ENCODE results near the gene MDP1.

- no peak for TF ChIP-seq HDGF (IDR thresholded peaks at IDR 0.05; ENCODE audit: borderline replicate concordance)
- no peak for TF ChIP-seq SUZ12 (IDR thresholded peaks at IDR 0.05)
- TF ChIP-seq PKNOX1 (IDR thresholded peaks at IDR 0.05): no peak
- no peak for TF ChIP-seq TARDBP (IDR thresholded peaks at IDR 0.05)
Observed at GRCh38 chr14:24178399-24179178, 37.3 kb downstream of the MDP1 start.

All from HEK293T (cell line).